Fibroblast of lung (primary cell): ENCODE measurements around the gene CTNNBIP1.

Experiments used
- EZH2 ChIP-seq: IDR thresholded peaks from 2 replicates; pipeline ENCODE4 v1.5.1; 2012; ENCODE audit warnings: low read length, control low read depth, mild to moderate bottlenecking; ENCODE audit errors: missing control alignments
- TF ChIP-seq, protein P1 (sequence below), 2 donors: IDR thresholded peaks in 1 of 2; conservative IDR thresholded peaks in 1 of 2; 1 replicate in 1 of 2; 2 replicates in 1 of 2; pipeline ENCODE4 v1.5.1; 2011 to 2012; ENCODE audit warnings: low read length in 2 of 2, control low read depth in 1 of 2, inconsistent platforms in 1 of 2, low read depth in 1 of 2, mild to moderate bottlenecking in 1 of 2

DNA sequence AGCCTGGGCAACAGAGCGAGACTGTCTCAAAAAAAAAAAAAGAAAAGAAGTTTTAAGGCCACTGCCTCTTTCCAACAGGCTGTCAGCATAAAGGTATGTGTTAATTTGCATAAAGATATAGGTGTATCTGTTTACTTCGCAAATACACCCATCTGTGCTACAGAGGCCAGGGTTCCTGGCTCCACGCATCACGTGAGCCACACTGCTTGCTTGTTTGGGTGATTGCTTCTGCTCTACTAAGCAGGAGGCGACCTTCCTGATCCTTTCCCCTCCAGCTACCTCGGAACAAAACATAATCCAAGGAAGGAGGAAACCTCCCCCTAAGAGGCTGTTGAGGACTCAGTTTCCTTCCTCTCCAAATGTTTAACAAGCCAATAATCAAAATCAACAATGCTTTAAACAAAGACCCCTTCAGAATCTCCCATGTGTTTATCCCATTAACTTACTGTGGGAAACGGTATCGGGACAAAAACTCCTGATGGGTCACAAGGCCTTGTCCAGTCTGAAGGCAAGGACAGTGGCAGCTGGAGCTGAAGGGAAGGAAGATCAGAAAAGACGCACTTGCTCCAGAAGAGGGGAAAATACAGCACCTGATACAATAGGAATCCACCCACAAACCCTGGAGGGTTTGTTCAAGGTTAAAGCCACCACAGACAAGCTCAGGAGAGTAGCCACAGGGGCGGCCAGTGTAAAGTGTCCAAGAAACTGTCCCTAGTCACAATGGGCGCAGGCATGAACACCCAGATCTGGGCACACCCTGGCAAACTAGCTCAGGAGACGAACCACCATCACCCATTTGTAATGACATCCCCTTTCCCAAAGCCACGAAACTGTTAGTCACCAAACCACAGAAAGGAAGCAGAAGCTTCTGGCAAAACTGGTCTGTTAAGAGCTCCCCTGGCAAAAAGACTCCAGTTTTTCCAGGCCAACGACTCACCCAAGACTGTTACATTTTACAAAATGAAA, 17.2 kb downstream of the CTNNBIP1 start:
- TF ChIP-seq, protein P1, sequence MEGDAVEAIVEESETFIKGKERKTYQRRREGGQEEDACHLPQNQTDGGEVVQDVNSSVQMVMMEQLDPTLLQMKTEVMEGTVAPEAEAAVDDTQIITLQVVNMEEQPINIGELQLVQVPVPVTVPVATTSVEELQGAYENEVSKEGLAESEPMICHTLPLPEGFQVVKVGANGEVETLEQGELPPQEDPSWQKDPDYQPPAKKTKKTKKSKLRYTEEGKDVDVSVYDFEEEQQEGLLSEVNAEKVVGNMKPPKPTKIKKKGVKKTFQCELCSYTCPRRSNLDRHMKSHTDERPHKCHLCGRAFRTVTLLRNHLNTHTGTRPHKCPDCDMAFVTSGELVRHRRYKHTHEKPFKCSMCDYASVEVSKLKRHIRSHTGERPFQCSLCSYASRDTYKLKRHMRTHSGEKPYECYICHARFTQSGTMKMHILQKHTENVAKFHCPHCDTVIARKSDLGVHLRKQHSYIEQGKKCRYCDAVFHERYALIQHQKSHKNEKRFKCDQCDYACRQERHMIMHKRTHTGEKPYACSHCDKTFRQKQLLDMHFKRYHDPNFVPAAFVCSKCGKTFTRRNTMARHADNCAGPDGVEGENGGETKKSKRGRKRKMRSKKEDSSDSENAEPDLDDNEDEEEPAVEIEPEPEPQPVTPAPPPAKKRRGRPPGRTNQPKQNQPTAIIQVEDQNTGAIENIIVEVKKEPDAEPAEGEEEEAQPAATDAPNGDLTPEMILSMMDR (conservative IDR thresholded peaks at IDR 0.05 in 1 of 2, IDR thresholded peaks at IDR 0.05 in 1 of 2; ENCODE audit: low read depth in 1 of 2, low read length in 2 of 2): no peak
- TF ChIP-seq EZH2: no peak
